Suprapubic skin (tissue), 3 donors: ENCODE results near the gene SVOP.

ENCODE experiments used
- POLR2AphosphoS5 ChIP-seq, 3 donors: sonication (generic); formaldehyde crosslinking; IDR thresholded peaks; one replicate each; pipeline ENCODE4 v1.6.1; 2017; ENCODE audit warnings: antibody characterized with exemption in 3 of 3
- TF ChIP-seq, protein P1 (sequence below), 2 donors: fragments of 200-600 bp in 1 of 2; fragments of 450-650 bp in 1 of 2; sonication (generic) in 1 of 2; IDR thresholded peaks; one replicate each; pipeline ENCODE4 v1.5.1; 2016 to 2019; ENCODE audit warnings: antibody characterized with exemption in 2 of 2, mild to moderate bottlenecking in 1 of 2, moderate library complexity in 1 of 2

DNA sequence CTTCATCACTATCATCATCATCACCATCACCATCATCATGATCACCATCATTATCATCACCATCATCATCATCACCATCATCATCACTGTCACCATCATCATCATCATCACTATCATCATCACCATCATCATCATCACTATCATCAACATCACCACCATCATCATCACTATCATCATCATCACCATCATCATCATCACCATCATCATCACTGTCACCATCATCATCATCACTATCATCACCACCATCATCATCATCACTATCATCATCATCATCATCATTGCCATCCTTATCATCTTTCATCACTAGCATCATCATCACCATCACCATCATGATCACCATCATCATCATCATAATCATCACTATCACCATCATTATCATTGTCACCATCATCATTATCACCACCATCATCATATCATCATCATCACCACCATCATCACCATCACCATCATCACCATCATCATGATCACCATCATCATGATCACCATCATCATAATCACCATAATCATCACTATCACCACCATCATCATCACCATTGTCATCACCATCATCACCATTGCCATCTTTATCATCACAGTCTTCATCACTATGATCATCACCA, 38.1 kb downstream of the SVOP start:
- TF ChIP-seq, protein P1, sequence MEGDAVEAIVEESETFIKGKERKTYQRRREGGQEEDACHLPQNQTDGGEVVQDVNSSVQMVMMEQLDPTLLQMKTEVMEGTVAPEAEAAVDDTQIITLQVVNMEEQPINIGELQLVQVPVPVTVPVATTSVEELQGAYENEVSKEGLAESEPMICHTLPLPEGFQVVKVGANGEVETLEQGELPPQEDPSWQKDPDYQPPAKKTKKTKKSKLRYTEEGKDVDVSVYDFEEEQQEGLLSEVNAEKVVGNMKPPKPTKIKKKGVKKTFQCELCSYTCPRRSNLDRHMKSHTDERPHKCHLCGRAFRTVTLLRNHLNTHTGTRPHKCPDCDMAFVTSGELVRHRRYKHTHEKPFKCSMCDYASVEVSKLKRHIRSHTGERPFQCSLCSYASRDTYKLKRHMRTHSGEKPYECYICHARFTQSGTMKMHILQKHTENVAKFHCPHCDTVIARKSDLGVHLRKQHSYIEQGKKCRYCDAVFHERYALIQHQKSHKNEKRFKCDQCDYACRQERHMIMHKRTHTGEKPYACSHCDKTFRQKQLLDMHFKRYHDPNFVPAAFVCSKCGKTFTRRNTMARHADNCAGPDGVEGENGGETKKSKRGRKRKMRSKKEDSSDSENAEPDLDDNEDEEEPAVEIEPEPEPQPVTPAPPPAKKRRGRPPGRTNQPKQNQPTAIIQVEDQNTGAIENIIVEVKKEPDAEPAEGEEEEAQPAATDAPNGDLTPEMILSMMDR (IDR thresholded peaks at IDR 0.05), result no peak
- TF ChIP-seq POLR2AphosphoS5 (IDR thresholded peaks at IDR 0.05), result no peak
